NCI-H2227 (cell line): ENCODE results near the gene LAG3.
A peak's percentile ranks its signal among the peaks of the same experiment; 100 is the strongest.

ENCODE experiments used
- DNase-seq: peaks from one replicate; lab custom pipeline; 2025; ENCODE audit not compliant: unreplicated experiment; lab: John Stamatoyannopoulos, UW

LAG3 gene

GRCh38 chr12:6771091-6771495, 1.2 kb upstream of the LAG3 start:
- DNase-seq, result no peak

- no peak for DNase-seq
These were observed 600 bp upstream of the LAG3 start for GRCh38 chr12:6771509-6772330.

- DNase-seq, result no peak
These were observed 638 bp downstream of the LAG3 start for GRCh38 chr12:6772726-6773589.

GRCh38 chr12:6773590-6774351, 1.5 kb downstream of the LAG3 start:
- DNase-seq, result no peak

GRCh38 chr12:6774499-6775062, 2.3 kb downstream of the LAG3 start:
- DNase-seq, result no peak

- no peak for DNase-seq
These were observed 3.2 kb downstream of the LAG3 start for GRCh38 chr12:6775185-6776174.

- no peak for DNase-seq
These were observed 5.1 kb downstream of the LAG3 start for GRCh38 chr12:6777386-6777785.

- peak; percentile 41 for DNase-seq
These were observed 5.9 kb downstream of the LAG3 start for GRCh38 chr12:6778217-6778573.

- peak; percentile 92 for DNase-seq
These were observed 6.5 kb downstream of the LAG3 start for GRCh38 chr12:6778574-6779550.

- no peak for DNase-seq
These were observed 7.5 kb downstream of the LAG3 start for GRCh38 chr12:6779708-6780432.

GRCh38 chr12:6780573-6780972, 8.3 kb downstream of the LAG3 start:
- no peak for DNase-seq

- no peak for DNase-seq
These were observed 9.8 kb downstream of the LAG3 start for GRCh38 chr12:6782119-6782518.

- DNase-seq, result no peak
These were observed 10.7 kb downstream of the LAG3 start for GRCh38 chr12:6782850-6783566.

- no peak for DNase-seq
These were observed 11.5 kb downstream of the LAG3 start for GRCh38 chr12:6783828-6784227.

GRCh38 chr12:6784296-6784695, 12.0 kb downstream of the LAG3 start:
- no peak for DNase-seq

GRCh38 chr12:6784761-6785160, 12.4 kb downstream of the LAG3 start:
- no peak for DNase-seq

- DNase-seq, result no peak
These were observed 14.2 kb downstream of the LAG3 start for GRCh38 chr12:6786416-6787094.
